Stimulated activated CD4-positive, alpha-beta T cell treated with anti-CD3 and anti-CD28 coated beads, Interleukin-4, amount 100 ng/mL, for 4 hours (primary cell): ENCODE results near the gene RNU1-2.
"Not testable (repeated sequence)": the region's sequence is repeated elsewhere in the genome, so short reads cannot be mapped to it uniquely, and the experiment has no call there.

Experiments
- DNase-seq, 2 experiments: peaks; one replicate each; pipeline ENCODE4 v3.0.0-alpha.2; 2020

RNU1-2 gene

DNA sequence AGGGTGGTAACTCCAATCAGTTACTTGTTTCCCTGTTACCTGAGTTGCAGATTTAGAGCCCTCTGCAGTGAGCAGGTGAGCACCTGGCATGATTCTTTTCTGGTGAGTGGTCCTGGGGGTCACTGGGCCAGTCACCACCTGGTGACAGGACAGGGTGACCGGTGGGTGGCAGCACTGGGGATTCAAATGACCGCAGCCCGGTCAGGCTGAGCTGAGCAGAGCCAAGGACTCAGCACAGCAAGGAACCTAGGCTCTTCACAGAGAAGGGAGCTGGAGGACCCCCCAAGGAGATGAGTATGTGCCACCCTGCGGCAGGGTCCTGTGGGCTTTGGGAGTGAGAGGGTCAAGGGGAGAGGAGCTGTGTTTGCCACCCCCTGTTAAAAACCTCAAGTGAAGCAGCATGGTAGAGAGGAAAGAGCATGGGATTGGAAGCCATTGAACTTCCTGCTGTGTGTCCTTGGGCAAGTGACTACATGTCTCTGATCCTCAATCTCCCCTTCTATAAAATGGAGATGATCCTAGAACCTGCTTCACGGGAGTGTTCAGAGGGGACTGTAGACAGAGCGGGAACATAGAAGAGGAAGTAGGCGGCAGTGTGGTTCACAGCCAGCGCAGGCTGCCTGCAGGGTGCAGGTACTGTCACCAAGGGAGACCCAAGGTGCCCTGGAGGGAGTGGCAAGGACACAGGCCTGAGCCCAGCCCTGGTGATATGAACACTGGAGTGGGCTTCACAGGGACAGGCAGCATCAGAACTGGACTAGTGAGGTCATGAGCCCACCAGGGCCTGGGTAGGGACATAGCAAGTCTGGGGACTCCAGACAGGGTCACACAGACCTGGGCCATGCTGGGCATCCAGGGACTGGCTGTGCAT lies 16.3 kb downstream of the RNU1-2 start:
- DNase-seq, result not testable (repeated sequence)

DNA sequence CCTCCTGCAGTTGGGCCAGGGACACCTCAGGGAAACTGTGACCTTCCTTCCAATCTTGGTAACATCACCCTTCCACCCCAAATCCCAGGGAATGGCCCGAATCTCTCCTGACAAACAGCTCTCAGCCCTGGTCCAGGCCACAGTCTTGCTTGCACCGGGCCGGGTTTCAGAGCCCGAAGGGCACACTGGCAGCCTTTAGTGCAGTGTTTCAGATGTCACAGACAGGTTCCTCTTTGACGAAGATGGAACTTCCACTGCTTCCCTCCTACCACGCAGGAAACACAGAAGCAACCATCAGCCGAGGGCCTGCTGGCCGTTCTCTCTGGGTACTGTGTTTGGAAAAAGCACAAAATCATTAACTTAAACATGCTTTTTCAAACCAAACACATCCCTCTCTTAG lies 17.0 kb downstream of the RNU1-2 start:
- not testable (repeated sequence) for DNase-seq

- no peak for DNase-seq
Observed at GRCh38 chr1:16913181-16913832, 17.5 kb downstream of the RNU1-2 start.

- peak; percentile 93 to 98 for DNase-seq
Observed at GRCh38 chr1:16913833-16914662, 18.3 kb downstream of the RNU1-2 start.

- DNase-seq, result not testable (repeated sequence)
Observed at GRCh38 chr1:16914928-16915626, 19.3 kb downstream of the RNU1-2 start.

GRCh38 chr1:16915627-16915973 lies 19.8 kb downstream of the RNU1-2 start:
- no peak for DNase-seq

- not testable (repeated sequence) for DNase-seq
Observed at GRCh38 chr1:16916036-16916880, 20.5 kb downstream of the RNU1-2 start.

DNA sequence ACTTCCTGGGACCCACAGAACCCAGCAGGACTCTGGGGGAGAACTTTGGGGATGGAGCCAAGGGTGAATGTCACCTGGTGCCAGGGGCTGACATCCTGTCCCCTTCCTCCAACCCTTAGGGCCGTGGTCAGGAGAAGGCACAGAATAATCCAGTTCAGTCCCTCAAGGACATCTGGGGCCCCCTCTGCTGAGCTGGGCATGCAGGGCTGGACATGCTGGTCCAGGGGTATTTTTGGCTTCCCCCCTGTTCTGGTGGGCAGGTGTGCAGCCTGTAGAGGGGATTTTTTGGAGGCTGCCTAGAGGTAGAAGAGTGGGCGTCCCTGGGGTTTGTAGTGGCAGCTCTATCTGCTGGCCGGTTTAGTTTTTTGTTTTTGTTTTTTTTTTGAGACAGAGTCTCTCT lies 22.6 kb downstream of the RNU1-2 start:
- DNase-seq, result no peak

GRCh38 chr1:16918936-16919665 lies 23.3 kb downstream of the RNU1-2 start:
- not testable (repeated sequence) for DNase-seq

DNA sequence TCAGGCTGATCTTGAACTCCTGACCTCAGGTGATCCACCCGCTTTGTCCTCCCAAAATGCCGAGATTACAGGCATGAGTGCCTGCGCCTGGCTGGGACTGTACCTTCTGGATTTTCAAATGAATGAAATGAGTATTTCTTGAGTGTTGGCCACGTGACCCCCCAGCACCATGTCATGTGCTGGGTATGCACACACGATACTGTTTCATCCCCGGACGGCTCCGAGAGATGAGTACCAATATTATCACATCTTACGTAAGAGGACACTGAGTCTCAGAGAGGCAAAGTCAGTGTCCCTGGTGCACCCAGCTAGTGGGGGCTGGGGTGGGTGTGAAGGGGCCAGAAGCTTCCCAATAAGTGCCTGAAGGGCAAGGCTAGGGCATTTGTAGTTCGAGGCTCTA lies 25.2 kb downstream of the RNU1-2 start:
- no peak for DNase-seq

- DNase-seq, result no peak
Observed at GRCh38 chr1:16921391-16922185, 25.8 kb downstream of the RNU1-2 start, which contains the start of gene CROCC. TSS of gene CROCC (plus strand) at chr1:16921931. CDS start at chr1:16922019, 88 bp downstream.

DNA sequence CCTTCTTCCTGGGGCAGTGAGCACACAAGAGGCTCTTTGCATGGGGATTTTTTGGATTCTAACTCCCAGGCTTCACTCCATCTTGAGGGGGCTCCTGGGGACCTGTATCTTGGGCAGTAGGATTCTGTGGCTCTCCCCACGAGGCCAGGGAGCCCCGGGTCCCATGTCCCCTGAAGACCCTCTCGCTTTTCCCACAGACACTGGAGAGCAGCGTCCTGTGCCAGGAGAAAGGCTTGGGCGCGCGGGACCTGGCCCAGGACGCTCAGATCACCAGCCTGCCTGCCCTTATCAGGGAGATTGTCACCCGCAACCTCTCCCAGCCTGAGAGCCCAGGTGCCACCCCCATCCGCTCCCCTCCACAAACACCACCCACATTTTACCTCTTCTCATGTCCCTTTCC lies 26.7 kb downstream of the RNU1-2 start:
- no peak for DNase-seq

DNA sequence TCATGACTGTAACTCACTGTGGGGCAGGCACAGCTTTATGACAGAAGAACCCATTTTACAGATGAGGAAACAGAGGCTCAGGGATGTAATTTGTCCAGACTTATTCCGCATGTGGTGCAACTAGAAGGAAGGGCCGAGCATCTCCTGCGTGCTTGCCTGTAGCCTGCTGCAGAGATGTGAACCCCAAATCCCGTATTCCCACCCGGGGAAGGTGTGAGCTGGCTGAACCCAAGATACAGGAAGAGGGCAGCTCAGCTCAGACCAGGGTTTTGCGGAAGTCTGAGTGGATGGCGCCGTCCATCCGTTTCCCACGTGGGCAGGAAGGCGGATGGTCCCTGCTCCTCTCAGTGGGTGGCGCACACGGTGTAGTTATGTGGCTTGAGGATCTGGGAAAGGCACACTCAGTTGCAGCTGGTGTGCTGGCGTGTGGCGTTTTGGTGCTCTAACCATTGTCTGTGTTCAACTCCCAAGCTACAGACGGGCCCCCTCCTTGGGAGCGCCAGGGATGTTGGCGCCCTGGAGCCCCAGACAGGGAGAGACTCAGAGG lies 27.2 kb downstream of the RNU1-2 start:
- DNase-seq, result no peak

- DNase-seq, result no peak
Observed at GRCh38 chr1:16924216-16924918, 28.6 kb downstream of the RNU1-2 start.

- no peak for DNase-seq
Observed at GRCh38 chr1:16924919-16925477, 29.2 kb downstream of the RNU1-2 start.

DNA sequence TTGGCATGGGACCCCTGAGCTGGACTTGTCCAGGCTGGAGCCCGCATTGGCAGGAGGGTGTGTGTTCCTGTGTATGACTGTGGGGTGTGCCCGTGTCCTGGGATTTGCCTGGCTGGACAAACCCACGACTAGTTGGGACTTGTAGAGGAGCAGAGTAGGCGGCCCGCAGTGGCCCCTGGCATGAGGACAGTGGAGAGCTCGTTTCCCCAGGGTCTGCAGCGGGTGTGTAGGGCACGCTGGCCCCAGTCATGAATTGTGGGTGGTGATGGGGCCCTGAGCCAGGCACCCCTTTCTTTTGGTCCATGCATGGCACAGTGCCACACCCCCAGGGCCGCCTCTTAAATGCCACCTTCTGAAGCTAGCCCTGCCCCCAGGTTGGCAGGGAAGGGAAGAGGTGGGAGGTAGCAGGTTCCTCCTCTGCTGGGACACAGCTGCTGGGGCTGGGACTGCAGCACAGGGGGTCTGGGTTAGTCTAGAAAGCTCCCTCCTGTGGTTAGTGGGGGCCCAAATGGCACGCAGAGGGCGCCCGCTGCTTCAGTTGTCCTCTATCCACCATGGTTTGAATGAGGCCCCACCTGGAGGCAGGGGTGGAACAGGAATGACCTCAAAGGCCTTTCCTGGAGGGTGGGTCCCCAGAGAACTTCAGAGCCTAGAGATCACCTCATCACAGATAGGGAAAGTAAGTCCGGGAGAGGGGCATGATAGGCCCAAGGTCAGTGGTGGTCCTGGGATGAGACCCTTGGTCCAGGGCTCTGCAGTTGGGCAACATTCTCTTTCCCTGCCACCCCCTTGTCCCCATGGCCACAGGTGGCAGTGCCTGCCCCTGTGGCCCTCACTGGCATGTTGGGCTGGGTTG lies 30.1 kb downstream of the RNU1-2 start:
- no peak for DNase-seq

GRCh38 chr1:16926491-16927073 lies 30.8 kb downstream of the RNU1-2 start:
- no peak for DNase-seq
